Measurements from ENCODE around the gene CLIP4.

The CLIP4 gene

DNA sequence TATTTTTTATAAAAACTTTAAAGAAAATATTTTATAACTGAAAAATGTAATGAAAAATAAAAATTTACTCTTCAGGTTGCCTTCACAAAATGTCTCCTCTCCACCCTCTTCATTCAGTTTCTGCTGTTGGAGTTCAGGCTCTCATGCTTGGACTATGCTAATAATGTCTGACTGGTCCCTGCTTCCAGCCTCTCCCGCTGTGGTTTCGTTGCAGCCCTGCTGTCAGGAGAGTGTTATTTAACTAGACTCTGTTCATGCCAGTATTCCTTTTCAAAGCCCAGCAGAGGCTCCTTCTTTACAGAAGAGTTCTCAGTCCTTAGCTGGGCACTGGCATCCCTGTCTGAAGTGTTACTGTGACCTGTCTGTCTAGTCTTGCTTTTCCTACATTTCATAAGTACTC is 40.4 kb downstream of the CLIP4 start:
- no peak for ATAC-seq
- no peak for TF ChIP-seq RARB (CRISPR knock-in tag; IDR thresholded peaks at IDR 0.05)

- TF ChIP-seq CSDC2 (CRISPR knock-in tag; IDR thresholded peaks at IDR 0.05) (no peak), TOX (CRISPR knock-in tag; IDR thresholded peaks at IDR 0.05; ENCODE audit: borderline replicate concordance) (no peak), POU6F1 (CRISPR knock-in tag; IDR thresholded peaks at IDR 0.05; ENCODE audit: borderline replicate concordance, low read depth) (no peak), SNAI2 (CRISPR knock-in tag; IDR thresholded peaks at IDR 0.05) (no peak), ZNF565 (CRISPR knock-in tag; conservative IDR thresholded peaks at IDR 0.05; ENCODE audit: low read depth) (no peak), PPARA (CRISPR knock-in tag; IDR thresholded peaks at IDR 0.05; ENCODE audit: borderline replicate concordance) (no peak), TCF4 (CRISPR knock-in tag; IDR thresholded peaks at IDR 0.05; ENCODE audit: borderline replicate concordance) (no peak), GLIS3 (CRISPR knock-in tag; IDR thresholded peaks at IDR 0.05) (no peak), ZFP30 (CRISPR knock-in tag; IDR thresholded peaks at IDR 0.05) (no peak), CSRNP3 (CRISPR knock-in tag; IDR thresholded peaks at IDR 0.05) (no peak), RARB (CRISPR knock-in tag; IDR thresholded peaks at IDR 0.05) (no peak), ZNF8 (CRISPR knock-in tag; IDR thresholded peaks at IDR 0.05) (no peak), ZNF70 (CRISPR knock-in tag; IDR thresholded peaks at IDR 0.05) (no peak)
- TF ChIP-seq, protein P1, sequence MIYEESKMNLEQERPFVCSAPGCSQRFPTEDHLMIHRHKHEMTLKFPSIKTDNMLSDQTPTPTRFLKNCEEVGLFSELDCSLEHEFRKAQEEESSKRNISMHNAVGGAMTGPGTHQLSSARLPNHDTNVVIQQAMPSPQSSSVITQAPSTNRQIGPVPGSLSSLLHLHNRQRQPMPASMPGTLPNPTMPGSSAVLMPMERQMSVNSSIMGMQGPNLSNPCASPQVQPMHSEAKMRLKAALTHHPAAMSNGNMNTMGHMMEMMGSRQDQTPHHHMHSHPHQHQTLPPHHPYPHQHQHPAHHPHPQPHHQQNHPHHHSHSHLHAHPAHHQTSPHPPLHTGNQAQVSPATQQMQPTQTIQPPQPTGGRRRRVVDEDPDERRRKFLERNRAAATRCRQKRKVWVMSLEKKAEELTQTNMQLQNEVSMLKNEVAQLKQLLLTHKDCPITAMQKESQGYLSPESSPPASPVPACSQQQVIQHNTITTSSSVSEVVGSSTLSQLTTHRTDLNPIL (CRISPR knock-in tag; IDR thresholded peaks at IDR 0.05; ENCODE audit: low read depth) = no peak
- ATAC-seq = no peak
These were observed 41.9 kb downstream of the CLIP4 start for GRCh38 chr2:29157131-29157530.

DNA sequence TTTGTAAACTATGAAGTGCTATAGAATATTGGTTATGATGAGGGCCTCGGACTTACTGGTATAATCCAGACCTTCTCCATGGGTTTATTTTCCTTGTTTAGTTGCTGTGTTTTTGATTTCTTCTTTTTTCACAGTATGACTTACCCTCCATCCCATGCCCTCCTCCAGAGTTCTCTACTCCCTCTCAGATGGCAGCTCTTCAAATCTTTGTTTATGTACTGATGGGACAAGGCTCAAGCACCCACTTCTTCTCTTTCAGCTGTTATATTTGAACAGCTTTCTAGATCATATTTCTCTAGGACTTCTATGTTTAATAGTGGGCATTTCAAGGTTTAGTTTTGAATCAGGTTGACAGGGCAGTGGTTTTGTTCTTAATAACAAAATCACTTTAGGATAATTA is 43.9 kb downstream of the CLIP4 start:
- ATAC-seq = no peak
- TF ChIP-seq TSHZ2 (CRISPR knock-in tag; IDR thresholded peaks at IDR 0.05) (no peak), TCF4 (CRISPR knock-in tag; IDR thresholded peaks at IDR 0.05; ENCODE audit: borderline replicate concordance) (no peak), TOX (CRISPR knock-in tag; IDR thresholded peaks at IDR 0.05; ENCODE audit: borderline replicate concordance) (no peak), OSR1 (CRISPR knock-in tag; IDR thresholded peaks at IDR 0.05) (no peak), GLIS3 (CRISPR knock-in tag; IDR thresholded peaks at IDR 0.05) (no peak), ZNF565 (CRISPR knock-in tag; conservative IDR thresholded peaks at IDR 0.05; ENCODE audit: low read depth) (no peak), ZNF8 (CRISPR knock-in tag; IDR thresholded peaks at IDR 0.05) (no peak), CSRNP3 (CRISPR knock-in tag; IDR thresholded peaks at IDR 0.05) (no peak), ZFP3 (CRISPR knock-in tag; IDR thresholded peaks at IDR 0.05) (no peak), PPARA (CRISPR knock-in tag; IDR thresholded peaks at IDR 0.05; ENCODE audit: borderline replicate concordance) (no peak), ARNTL (CRISPR knock-in tag; IDR thresholded peaks at IDR 0.05; ENCODE audit: borderline replicate concordance, low read depth) (no peak), RARB (CRISPR knock-in tag; IDR thresholded peaks at IDR 0.05) (no peak), ZNF70 (CRISPR knock-in tag; IDR thresholded peaks at IDR 0.05) (no peak), BACH2 (CRISPR knock-in tag; IDR thresholded peaks at IDR 0.05; ENCODE audit: borderline replicate concordance) (no peak), POU6F1 (CRISPR knock-in tag; IDR thresholded peaks at IDR 0.05; ENCODE audit: borderline replicate concordance, low read depth) (no peak), ESRRG (CRISPR knock-in tag; IDR thresholded peaks at IDR 0.05) (no peak), CSDC2 (CRISPR knock-in tag; IDR thresholded peaks at IDR 0.05) (no peak), ZFP30 (CRISPR knock-in tag; IDR thresholded peaks at IDR 0.05) (no peak)
- TF ChIP-seq, protein P1 (CRISPR knock-in tag; IDR thresholded peaks at IDR 0.05; ENCODE audit: low read depth) = no peak
- TF ChIP-seq, protein P2, sequence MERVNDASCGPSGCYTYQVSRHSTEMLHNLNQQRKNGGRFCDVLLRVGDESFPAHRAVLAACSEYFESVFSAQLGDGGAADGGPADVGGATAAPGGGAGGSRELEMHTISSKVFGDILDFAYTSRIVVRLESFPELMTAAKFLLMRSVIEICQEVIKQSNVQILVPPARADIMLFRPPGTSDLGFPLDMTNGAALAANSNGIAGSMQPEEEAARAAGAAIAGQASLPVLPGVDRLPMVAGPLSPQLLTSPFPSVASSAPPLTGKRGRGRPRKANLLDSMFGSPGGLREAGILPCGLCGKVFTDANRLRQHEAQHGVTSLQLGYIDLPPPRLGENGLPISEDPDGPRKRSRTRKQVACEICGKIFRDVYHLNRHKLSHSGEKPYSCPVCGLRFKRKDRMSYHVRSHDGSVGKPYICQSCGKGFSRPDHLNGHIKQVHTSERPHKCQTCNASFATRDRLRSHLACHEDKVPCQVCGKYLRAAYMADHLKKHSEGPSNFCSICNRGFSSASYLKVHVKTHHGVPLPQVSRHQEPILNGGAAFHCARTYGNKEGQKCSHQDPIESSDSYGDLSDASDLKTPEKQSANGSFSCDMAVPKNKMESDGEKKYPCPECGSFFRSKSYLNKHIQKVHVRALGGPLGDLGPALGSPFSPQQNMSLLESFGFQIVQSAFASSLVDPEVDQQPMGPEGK (CRISPR knock-in tag; IDR thresholded peaks at IDR 0.05; ENCODE audit: borderline replicate concordance) = no peak

Data from SK-N-SH treated with all-trans-retinoic acid at 6 μM for 48 hours (cell line).